Measurements from ENCODE around the gene RMND5A.

RMND5A gene

GRCh38 chr2:86788165-86788564, 68.1 kb downstream of the RMND5A start:
- no peak overlapping the region for H3K4me3 ChIP-seq (ENCODE audit: low read depth, low read length)
- TF ChIP-seq CTCF (IDR thresholded peaks at IDR 0.05; ENCODE audit: low read depth, low read length), result no peak

GRCh38 chr2:86788881-86789686, 69.0 kb downstream of the RMND5A start:
- TF ChIP-seq CTCF (IDR thresholded peaks at IDR 0.05; ENCODE audit: low read depth, low read length), result no peak
- H3K4me3 ChIP-seq (ENCODE audit: low read depth, low read length), result no peak overlapping the region

GRCh38 chr2:86789687-86790133, 69.6 kb downstream of the RMND5A start:
- no peak for TF ChIP-seq CTCF (IDR thresholded peaks at IDR 0.05; ENCODE audit: low read depth, low read length)
- no peak overlapping the region for H3K4me3 ChIP-seq (ENCODE audit: low read depth, low read length)

- H3K4me3 ChIP-seq (ENCODE audit: low read depth, low read length), result no peak overlapping the region
- TF ChIP-seq CTCF (IDR thresholded peaks at IDR 0.05; ENCODE audit: low read depth, low read length), result no peak
These were observed 70.1 kb downstream of the RMND5A start for GRCh38 chr2:86790134-86790675.

- no peak for TF ChIP-seq CTCF (IDR thresholded peaks at IDR 0.05; ENCODE audit: low read depth, low read length)
- no peak within 1 kb of the TSS for H3K4me3 ChIP-seq (ENCODE audit: low read depth, low read length)
These were observed 70.8 kb downstream of the RMND5A start, which contains the start of gene CD8A for GRCh38 chr2:86790676-86791572. CD8A (minus strand) TSS chr2:86790913; CDS start chr2:86790825, 88 bp downstream.

GRCh38 chr2:86791573-86791972, 71.5 kb downstream of the RMND5A start:
- no peak for TF ChIP-seq CTCF (IDR thresholded peaks at IDR 0.05; ENCODE audit: low read depth, low read length)
- no peak overlapping the region for H3K4me3 ChIP-seq (ENCODE audit: low read depth, low read length)

Data from WI38 (cell line).